Panc1 (cell line): ENCODE measurements around the gene EIF3F.

ENCODE experiments used
- CTCF ChIP-seq: fragments of 450-650 bp; IDR thresholded peaks from 2 replicates; pipeline ENCODE4 v1.5.1; 2017; ENCODE audit warnings: mild to moderate bottlenecking
- POLR2AphosphoS5 ChIP-seq: IDR thresholded peaks from 2 replicates; pipeline ENCODE4 v1.6.1; 2012; ENCODE audit warnings: mild to moderate bottlenecking, low read depth, low read length, moderate library complexity
- REST ChIP-seq, 2 experiments: IDR thresholded peaks; 2 replicates each; pipeline ENCODE4 v1.6.1; 2011 to 2012; ENCODE audit warnings: low read depth in 2 of 2, control low read depth in 1 of 2, low read length in 1 of 2, mild to moderate bottlenecking in 1 of 2, moderate library complexity in 1 of 2; ENCODE audit not compliant: insufficient read depth in 1 of 2
- SIN3A ChIP-seq: IDR thresholded peaks from 2 replicates; pipeline ENCODE4 v1.6.1; 2012; ENCODE audit warnings: low read depth, mild to moderate bottlenecking, low read length, moderate library complexity, borderline replicate concordance; ENCODE audit not compliant: insufficient read depth

- TF ChIP-seq CTCF (no peak), REST (IDR thresholded peaks at IDR 0.05; ENCODE audit: insufficient read depth in 1 of 2, low read depth in 2 of 2, low read length in 1 of 2) (no peak), POLR2AphosphoS5 (no peak), SIN3A (no peak)
Measured at GRCh38 chr11:8031248-8032115, 44.3 kb downstream of the EIF3F start.
